C4-2B (cell line): Measurements from ENCODE around the gene NDUFS8.

Experiments
- H3K27ac ChIP-seq: fragments of 450-650 bp; 2 replicates; pipeline ENCODE4 v1.5.1; 2017
- CTCF ChIP-seq: fragments of 450-650 bp; conservative IDR thresholded peaks from 2 replicates; pipeline ENCODE4 v1.5.1; 2017; ENCODE audit warnings: mild to moderate bottlenecking
- ZFX ChIP-seq: fragments of 450-650 bp; IDR thresholded peaks from 2 replicates; pipeline ENCODE4 v1.6.1; 2017

The NDUFS8 gene

GRCh38 chr11:68022531-68022930, 8.0 kb upstream of the NDUFS8 start:
- no peak for TF ChIP-seq ZFX
- TF ChIP-seq CTCF, result no peak
- no peak overlapping the region for H3K27ac ChIP-seq

GRCh38 chr11:68024508-68024907, 6.0 kb upstream of the NDUFS8 start:
- no peak for TF ChIP-seq ZFX
- no peak for TF ChIP-seq CTCF
- H3K27ac ChIP-seq, result no peak overlapping the region

- H3K27ac ChIP-seq, result no peak overlapping the region
- TF ChIP-seq CTCF (no peak), ZFX (no peak)
Observed at GRCh38 chr11:68025047-68025446, 5.4 kb upstream of the NDUFS8 start.

- TF ChIP-seq CTCF, result no peak
- TF ChIP-seq ZFX, result no peak
- H3K27ac ChIP-seq, result no peak overlapping the region
Observed at GRCh38 chr11:68026391-68027105, 3.9 kb upstream of the NDUFS8 start.

GRCh38 chr11:68027667-68028066, 2.8 kb upstream of the NDUFS8 start:
- TF ChIP-seq ZFX, result no peak
- TF ChIP-seq CTCF, result no peak
- no peak overlapping the region for H3K27ac ChIP-seq

- peak overlapping the region; percentile 88 for H3K27ac ChIP-seq
- TF ChIP-seq CTCF, result no peak
- TF ChIP-seq ZFX, result no peak
Observed at GRCh38 chr11:68028802-68029545, 1.5 kb upstream of the NDUFS8 start.

GRCh38 chr11:68031144-68031464, 623 bp downstream of the NDUFS8 start:
- peak overlapping the region; percentile 88 for H3K27ac ChIP-seq
- no peak for TF ChIP-seq ZFX
- no peak for TF ChIP-seq CTCF
